ENCODE measurements around the gene PRM3. TPM values are rescaled to one million over a fixed set of nuclear protein-coding genes. Genes with fewer than 3 reads are reported as not detected.

Gene PRM3
- total RNA-seq, 1 experiment from 2014 or later: not detected

DNA sequence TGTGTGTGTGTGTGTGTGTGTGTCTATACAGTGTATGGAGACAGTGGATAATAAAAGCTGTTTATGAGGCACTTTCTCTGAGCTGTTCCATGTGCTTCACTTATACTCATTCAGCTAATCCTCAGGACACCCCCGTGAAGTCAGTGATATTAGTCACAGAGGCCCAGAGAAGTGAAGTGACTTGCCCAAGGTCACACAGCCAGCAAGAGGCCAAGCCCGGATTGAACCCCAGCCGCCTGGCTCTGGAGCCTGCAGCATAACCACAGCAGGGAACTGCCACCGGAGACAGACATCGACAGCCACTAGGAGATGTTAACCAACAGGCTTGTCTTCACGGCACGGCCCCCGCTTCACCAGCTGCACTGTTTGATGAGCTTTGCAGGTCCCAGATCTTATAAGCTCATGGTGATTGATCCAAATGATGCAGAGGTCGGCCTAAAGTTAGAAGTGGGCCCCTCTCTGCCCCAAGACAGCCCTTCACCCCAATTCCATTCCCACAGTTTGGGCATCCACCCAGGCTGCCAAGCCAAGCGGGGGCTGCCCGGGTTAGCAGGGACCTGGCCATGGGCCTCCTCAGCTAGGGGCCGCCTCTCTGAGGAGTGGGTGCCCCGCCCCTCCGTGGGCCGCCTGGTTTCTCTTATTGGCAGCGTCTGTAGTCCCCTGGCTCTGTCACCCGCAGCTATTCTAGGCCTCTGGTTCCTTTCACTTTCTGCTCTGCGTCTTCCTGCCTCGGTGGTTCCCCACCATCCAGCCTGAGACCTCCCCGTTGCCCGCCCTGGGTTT is 48.3 kb downstream of the PRM3 start:
- no peak for DNase-seq (ENCODE audit: low read depth)

DNA sequence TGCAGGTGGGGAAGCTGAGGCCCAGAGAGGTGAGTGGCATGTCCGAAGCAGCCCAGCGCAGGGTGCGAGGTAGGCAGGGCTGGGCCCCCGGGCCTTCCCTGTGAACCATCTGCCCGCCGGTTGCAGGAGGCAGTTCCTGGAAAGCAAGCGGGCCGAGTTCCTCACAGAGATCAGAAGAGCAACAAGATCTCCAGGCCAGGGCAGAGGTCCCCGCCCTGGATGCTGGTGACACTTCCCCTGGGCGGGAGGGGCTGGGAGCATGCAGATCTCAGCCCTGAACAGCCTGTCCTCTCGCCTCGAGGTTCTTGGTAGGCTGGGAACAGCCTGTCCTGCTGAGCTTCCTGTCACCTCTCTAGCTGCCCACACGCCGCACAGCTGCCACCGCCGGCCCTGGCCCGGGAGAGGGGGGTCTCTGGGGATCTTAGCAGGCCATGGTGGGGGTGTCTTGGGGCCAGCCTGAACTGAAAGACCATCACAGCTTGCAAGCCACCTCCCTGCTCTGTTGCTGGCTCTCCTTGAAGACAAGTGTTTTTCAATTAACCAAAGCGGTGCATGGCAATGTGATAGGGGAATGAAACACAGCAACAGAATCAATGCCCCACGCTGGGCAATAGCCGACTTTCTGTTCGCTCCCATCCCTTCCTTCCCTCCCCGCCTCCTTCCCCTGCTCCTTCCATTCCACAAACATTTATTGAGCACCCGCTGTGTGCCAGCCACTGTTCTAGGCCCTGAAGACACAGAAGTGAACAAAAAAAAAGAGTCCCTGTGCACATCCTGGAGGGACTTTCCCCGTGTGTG is 49.1 kb downstream of the PRM3 start:
- DNase-seq (ENCODE audit: low read depth): no peak

Other genes with a start within 250 kb of the PRM3 start
- 1.7 and 2.1 TPM in 2 replicates for gene SOCS1, start 17.4 kb downstream of the PRM3 start, total RNA-seq (2014; rRNA removed; shearing (Covaris generic))
- not detected in 2 replicates for gene TNP2, start 4.3 kb downstream of the PRM3 start, total RNA-seq (2014; rRNA removed; shearing (Covaris generic))
- gene PRM2, start 2.9 kb upstream of the PRM3 start, total RNA-seq (2014; rRNA removed; shearing (Covaris generic)): not detected in 2 replicates
- gene PRM1, start 7.7 kb upstream of the PRM3 start, total RNA-seq (2014; rRNA removed; shearing (Covaris generic)): not detected in 2 replicates
- 30.2 and 30.8 TPM in 2 replicates for gene RMI2, start 71.8 kb upstream of the PRM3 start, total RNA-seq (2014; rRNA removed; shearing (Covaris generic))